WTC11 (cell line): Measurements from ENCODE around the gene NAXD. TPM values are rescaled to one million over a fixed set of nuclear protein-coding genes. Genes with fewer than 3 reads are reported as not detected.

ENCODE experiments used
- ATAC-seq: fragments of 200-7000 bp; cut with Tn5 transposase; 2 replicates; pipeline ENCODE4 v1.10.0; 2021; ENCODE audit warnings: mild to moderate bottlenecking, moderate library complexity
- CTCF ChIA-PET: fragments of 300-600 bp; sonication (Branson Sonifier 250); formaldehyde crosslinking; loops from one replicate; lab custom pipeline; 2021; ENCODE audit warnings: antibody characterized with exemption; lab: Charles Lee
- POLR2A ChIA-PET: fragments of 350-600 bp; sonication (Branson Sonifier 250); formaldehyde crosslinking; loops from one replicate; lab custom pipeline; 2021; ENCODE audit warnings: antibody characterized with exemption; lab: Charles Lee
- DNase-seq: peaks from one replicate; pipeline ENCODE4 v3.0.0; 2021; ENCODE audit warnings: low spot score
- H3K27ac Mint-ChIP-seq: 2 replicates; pipeline ENCODE4 v1.8.0; 2021; ENCODE audit warnings: mixed read lengths
- H3K27me3 Mint-ChIP-seq: 2 replicates; pipeline ENCODE4 v1.8.0; 2021; ENCODE audit warnings: low read depth, mild to moderate bottlenecking, moderate library complexity, mixed read lengths
- H3K36me3 Mint-ChIP-seq: 2 replicates; pipeline ENCODE4 v1.8.0; 2021; ENCODE audit warnings: mixed read lengths
- H3K4me1 Mint-ChIP-seq: 2 replicates; pipeline ENCODE4 v1.8.0; 2022; ENCODE audit warnings: mixed read lengths
- H3K4me3 Mint-ChIP-seq: 2 replicates; pipeline ENCODE4 v1.8.0; 2021; ENCODE audit warnings: mild to moderate bottlenecking, moderate library complexity, mixed read lengths
- H3K9me3 Mint-ChIP-seq: 2 replicates; pipeline ENCODE4 v1.8.0; 2021; ENCODE audit warnings: mixed read lengths
- AR ChIP-seq: fragments of 250-450 bp; sonication (Bioruptor Pico); IDR thresholded peaks from 2 replicates; pipeline ENCODE4 v1.9.0; 2021; ENCODE audit warnings: mild to moderate bottlenecking
- ATF6 ChIP-seq: sonication (generic); formaldehyde crosslinking; IDR thresholded peaks from 2 replicates; pipeline ENCODE4 v1.8.1; 2023; ENCODE audit warnings: mild to moderate bottlenecking, missing genetic modification reagents
- E2F4 ChIP-seq: sonication (generic); formaldehyde crosslinking; IDR thresholded peaks from 2 replicates; pipeline ENCODE4 v1.8.1; 2022; ENCODE audit warnings: low read depth, mild to moderate bottlenecking, moderate library complexity, missing genetic modification reagents, borderline replicate concordance
- GTF2I ChIP-seq: fragments of 250-450 bp; sonication (Bioruptor Pico); conservative IDR thresholded peaks from 2 replicates; pipeline ENCODE4 v1.4.0; 2021; ENCODE audit warnings: mild to moderate bottlenecking
- IRF2 ChIP-seq: sonication (generic); formaldehyde crosslinking; IDR thresholded peaks from 2 replicates; pipeline ENCODE4 v1.8.0; 2022; ENCODE audit warnings: low read depth, missing genetic modification reagents, borderline replicate concordance
- NFYB ChIP-seq: sonication (generic); formaldehyde crosslinking; conservative IDR thresholded peaks from 2 replicates; pipeline ENCODE4 v1.8.0; 2022; ENCODE audit warnings: low read depth, missing genetic modification reagents
- SMAD4 ChIP-seq: sonication (generic); formaldehyde crosslinking; IDR thresholded peaks from 2 replicates; pipeline ENCODE4 v1.8.0; 2022; ENCODE audit warnings: mild to moderate bottlenecking, missing genetic modification reagents
- TCF7 ChIP-seq: sonication (generic); formaldehyde crosslinking; IDR thresholded peaks from 2 replicates; pipeline ENCODE4 v1.8.0; 2022; ENCODE audit warnings: mild to moderate bottlenecking, low read depth, missing genetic modification reagents, moderate library complexity
- ZBTB21 ChIP-seq: sonication (generic); formaldehyde crosslinking; IDR thresholded peaks from 2 replicates; pipeline ENCODE4 v1.8.1; 2023; ENCODE audit warnings: mild to moderate bottlenecking, missing genetic modification reagents, borderline replicate concordance
- ZBTB43 ChIP-seq: sonication (generic); formaldehyde crosslinking; IDR thresholded peaks from 2 replicates; pipeline ENCODE4 v1.8.1; 2023; ENCODE audit warnings: mild to moderate bottlenecking, missing genetic modification reagents
- ZNF263 ChIP-seq: sonication (generic); formaldehyde crosslinking; IDR thresholded peaks from 2 replicates; pipeline ENCODE4 v1.8.1; 2022; ENCODE audit warnings: low read depth, mild to moderate bottlenecking, moderate library complexity, missing genetic modification reagents
- total RNA-seq: library from RNA; stranded (reverse); gene quantifications from 3 replicates; pipeline ENCODE4 v1.2.3, GENCODE V29; 2021
- TF ChIP-seq, protein P1 (sequence below): sonication (generic); formaldehyde crosslinking; IDR thresholded peaks from 2 replicates; pipeline ENCODE4 v1.8.1; 2022; ENCODE audit warnings: mild to moderate bottlenecking, moderate library complexity, missing genetic modification reagents
- TF ChIP-seq, protein P2 (sequence below): sonication (generic); formaldehyde crosslinking; IDR thresholded peaks from 2 replicates; pipeline ENCODE4 v1.8.0; 2023; ENCODE audit warnings: missing genetic modification reagents
- TF ChIP-seq, protein P3 (sequence below): fragments of 250-450 bp; sonication (Bioruptor Pico); conservative IDR thresholded peaks from 2 replicates; pipeline ENCODE4 v1.9.0; 2021; ENCODE audit warnings: mild to moderate bottlenecking

NAXD gene
- total RNA-seq, 1 experiment from 2014 or later, result 29.3 TPM

DNA sequence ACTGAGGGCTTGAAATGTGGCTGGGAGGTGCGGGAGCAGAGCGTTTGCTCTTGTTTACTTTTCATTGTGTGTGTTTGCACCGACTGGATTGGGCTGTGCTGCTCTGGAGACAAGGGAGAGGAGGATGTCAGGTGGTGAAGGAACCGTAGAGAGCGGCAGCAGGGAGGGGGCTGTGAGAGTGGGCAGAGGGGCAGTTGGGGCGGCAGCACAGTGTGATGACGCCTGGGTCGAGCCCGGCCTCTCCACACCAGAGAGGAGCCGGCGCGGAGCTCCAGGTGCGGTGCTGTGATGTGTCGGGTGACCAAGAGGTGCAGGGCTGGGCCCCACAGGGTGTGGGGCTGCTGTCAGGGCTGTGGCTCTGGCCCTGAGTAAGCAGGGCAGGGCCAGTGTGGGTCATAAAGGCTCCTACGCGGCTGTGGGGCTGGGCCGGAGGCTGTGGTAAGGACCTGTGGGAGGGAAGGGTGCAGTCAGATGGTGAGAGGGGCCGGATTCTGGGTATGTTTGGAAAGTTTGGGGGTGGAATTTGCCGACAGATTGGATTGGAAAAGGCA, 10.5 kb downstream of the NAXD start:
- Mint-ChIP-seq H3K4me1 (peaks cover 8% of the 10 kb centered on the region), H3K36me3 (peaks cover 21% of the 10 kb centered on the region), H3K9me3 (no peaks in the 10 kb centered on the region), H3K27ac (peak overlapping the region; percentile 94), H3K4me3 (no peak overlapping the region), H3K27me3 (no peaks in the 10 kb centered on the region)
- DNase-seq (no peak), ATAC-seq (no peak; the same call in none of the 2 replicates)
- POLR2A ChIA-PET, result no interaction called here
- CTCF ChIA-PET, result interaction anchor here (1.0 kb wide), 2 partner anchors 19 to 170 kb away, joined by 3 to 5 read pairs; no protein-coding TSS in a partner anchor
- TF ChIP-seq, protein P1, sequence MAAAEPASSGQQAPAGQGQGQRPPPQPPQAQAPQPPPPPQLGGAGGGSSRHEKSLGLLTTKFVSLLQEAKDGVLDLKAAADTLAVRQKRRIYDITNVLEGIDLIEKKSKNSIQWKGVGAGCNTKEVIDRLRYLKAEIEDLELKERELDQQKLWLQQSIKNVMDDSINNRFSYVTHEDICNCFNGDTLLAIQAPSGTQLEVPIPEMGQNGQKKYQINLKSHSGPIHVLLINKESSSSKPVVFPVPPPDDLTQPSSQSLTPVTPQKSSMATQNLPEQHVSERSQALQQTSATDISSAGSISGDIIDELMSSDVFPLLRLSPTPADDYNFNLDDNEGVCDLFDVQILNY (CRISPR knock-in tag), result no peak
- TF ChIP-seq ZBTB43, result no peak
- no peak for TF ChIP-seq E2F4 (CRISPR knock-in tag)
- no peak for TF ChIP-seq ATF6 (CRISPR knock-in tag)
- no peak for TF ChIP-seq GTF2I
- no peak for TF ChIP-seq SMAD4 (CRISPR knock-in tag)
- TF ChIP-seq ZNF263, result no peak
- TF ChIP-seq ZBTB21, result no peak
- TF ChIP-seq NFYB, result no peak
- no peak for TF ChIP-seq AR (CRISPR knock-in tag)
- no peak for TF ChIP-seq IRF2 (CRISPR knock-in tag)
- TF ChIP-seq, protein P2, sequence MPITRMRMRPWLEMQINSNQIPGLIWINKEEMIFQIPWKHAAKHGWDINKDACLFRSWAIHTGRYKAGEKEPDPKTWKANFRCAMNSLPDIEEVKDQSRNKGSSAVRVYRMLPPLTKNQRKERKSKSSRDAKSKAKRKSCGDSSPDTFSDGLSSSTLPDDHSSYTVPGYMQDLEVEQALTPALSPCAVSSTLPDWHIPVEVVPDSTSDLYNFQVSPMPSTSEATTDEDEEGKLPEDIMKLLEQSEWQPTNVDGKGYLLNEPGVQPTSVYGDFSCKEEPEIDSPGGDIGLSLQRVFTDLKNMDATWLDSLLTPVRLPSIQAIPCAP (CRISPR knock-in tag), result no peak
- TF ChIP-seq, protein P3, sequence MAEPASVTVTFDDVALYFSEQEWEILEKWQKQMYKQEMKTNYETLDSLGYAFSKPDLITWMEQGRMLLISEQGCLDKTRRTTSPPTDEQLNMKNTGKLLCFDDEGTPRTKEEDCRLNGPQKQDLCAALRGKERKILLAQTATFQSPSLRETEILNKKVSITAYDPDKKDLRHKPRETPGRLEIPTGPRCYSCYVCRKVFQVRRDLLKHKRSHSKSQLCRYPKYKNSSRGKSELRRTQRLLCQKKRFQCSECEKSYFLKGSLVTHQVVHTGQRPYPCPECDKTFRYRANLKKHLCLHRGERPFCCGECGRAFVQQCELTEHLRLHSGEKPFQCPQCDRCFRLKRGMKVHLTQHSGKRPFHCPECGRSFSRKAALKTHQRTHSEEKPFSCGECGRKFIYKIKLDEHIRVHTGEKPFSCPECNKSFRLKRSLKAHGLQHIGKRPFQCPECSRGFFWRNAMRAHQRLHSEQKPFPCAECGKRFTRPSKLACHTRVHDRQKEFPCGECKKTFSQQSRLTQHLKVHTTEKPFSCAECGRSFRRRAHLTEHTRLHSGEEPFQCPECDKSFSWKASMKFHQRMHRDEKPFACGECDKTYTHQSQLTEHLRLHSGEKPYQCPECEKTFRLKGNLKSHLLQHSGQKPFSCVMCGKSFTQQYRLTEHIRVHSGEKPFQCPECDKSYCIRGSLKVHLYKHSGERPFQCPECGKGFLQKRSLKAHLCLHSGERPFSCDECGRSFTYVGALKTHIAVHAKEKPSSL (CRISPR knock-in tag), result no peak
- TF ChIP-seq TCF7 (CRISPR knock-in tag), result no peak
